Measurements from ENCODE around the gene CLCN2.

GRCh38 chr3:184298759-184299487 is 62.5 kb downstream of the CLCN2 start, which contains the start of gene PSMD2:
- TF ChIP-seq POLR2A (IDR thresholded peaks at IDR 0.05) = peak; percentile 51 to 84
- peak in 1 of 4 experiments; percentile 12 for TF ChIP-seq CTCF (IDR thresholded peaks at IDR 0.05)
